B cell (primary cell): Measurements from ENCODE around the gene SENP1.

Experiments used
- CTCF ChIP-seq: fragments of 200-600 bp; IDR thresholded peaks from one replicate; pipeline ENCODE4 v1.8.0; 2022; ENCODE audit warnings: antibody characterized with exemption, mild to moderate bottlenecking
- EZH2 ChIP-seq: IDR thresholded peaks from 2 replicates; pipeline ENCODE4 v1.6.1; 2012; ENCODE audit warnings: borderline replicate concordance, low read depth, mild to moderate bottlenecking, moderate library complexity, low read length; ENCODE audit not compliant: insufficient read depth, poor library complexity, severe bottlenecking

DNA sequence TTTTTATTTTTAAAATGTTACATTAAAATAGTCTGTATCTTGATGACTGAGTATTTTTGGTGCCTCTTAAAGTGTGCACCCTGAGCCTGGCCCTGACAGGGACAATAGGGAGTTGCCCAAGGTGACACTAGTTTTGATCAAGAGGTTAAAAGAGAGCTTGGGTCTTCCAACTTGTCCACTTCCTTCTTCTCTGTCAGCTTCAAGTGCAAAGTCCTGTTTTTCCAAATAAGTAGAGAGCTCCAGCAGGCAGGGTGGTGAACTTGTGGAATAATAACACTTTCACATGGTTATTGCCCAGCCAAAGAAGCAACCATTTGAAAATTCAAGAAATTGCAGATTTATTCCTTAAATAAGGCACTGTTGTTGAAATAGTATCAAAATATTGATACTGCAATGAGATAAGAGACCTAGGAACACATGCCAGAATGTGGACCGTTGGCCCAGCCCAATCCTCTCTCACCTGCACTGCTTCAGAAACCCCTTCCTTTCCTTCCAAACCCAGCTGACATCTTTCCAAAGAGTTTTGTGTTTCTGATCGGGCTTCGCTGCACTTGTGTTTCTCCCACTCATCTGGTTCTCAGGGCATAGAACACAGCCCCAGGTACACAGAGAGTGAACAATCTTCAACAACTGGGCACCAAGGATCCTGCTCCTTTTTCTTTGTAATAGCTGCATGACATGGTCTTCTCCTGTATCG, 87.8 kb downstream of the SENP1 start:
- TF ChIP-seq CTCF (no peak), EZH2 (no peak)
